ENCODE measurements around the gene DAAM1.

Gene DAAM1

GRCh38 chr14:59337141-59337611, 148.7 kb downstream of the DAAM1 start:
- DNase-seq (ENCODE audit: low read depth): peak; percentile 63
- TF ChIP-seq CTCF (IDR thresholded peaks at IDR 0.05; ENCODE audit: insufficient read depth, low read depth, low read length, missing control alignments): no peak
- no peak overlapping the region for H3K4me3 ChIP-seq (ENCODE audit: low read length)

- DNase-seq (ENCODE audit: low read depth): no peak
- TF ChIP-seq CTCF (IDR thresholded peaks at IDR 0.05; ENCODE audit: insufficient read depth, low read depth, low read length, missing control alignments): no peak
- no peak overlapping the region for H3K4me3 ChIP-seq (ENCODE audit: low read length)
Observed at GRCh38 chr14:59338761-59339160, 150.3 kb downstream of the DAAM1 start.

- H3K4me3 ChIP-seq (ENCODE audit: low read length): no peak overlapping the region
- no peak for TF ChIP-seq CTCF (IDR thresholded peaks at IDR 0.05; ENCODE audit: insufficient read depth, low read depth, low read length, missing control alignments)
- DNase-seq (ENCODE audit: low read depth): no peak
Observed at GRCh38 chr14:59339524-59340330, 151.3 kb downstream of the DAAM1 start.

GRCh38 chr14:59341858-59342477, 153.5 kb downstream of the DAAM1 start:
- no peak for DNase-seq (ENCODE audit: low read depth)
- no peak overlapping the region for H3K4me3 ChIP-seq (ENCODE audit: low read length)
- TF ChIP-seq CTCF (IDR thresholded peaks at IDR 0.05; ENCODE audit: insufficient read depth, low read depth, low read length, missing control alignments): no peak

GRCh38 chr14:59342516-59343484, 154.3 kb downstream of the DAAM1 start:
- H3K4me3 ChIP-seq (ENCODE audit: low read length): no peak overlapping the region
- no peak for DNase-seq (ENCODE audit: low read depth)
- no peak for TF ChIP-seq CTCF (IDR thresholded peaks at IDR 0.05; ENCODE audit: insufficient read depth, low read depth, low read length, missing control alignments)

- peak; percentile 13 for DNase-seq (ENCODE audit: low read depth)
- TF ChIP-seq CTCF (IDR thresholded peaks at IDR 0.05; ENCODE audit: insufficient read depth, low read depth, low read length, missing control alignments): no peak
- H3K4me3 ChIP-seq (ENCODE audit: low read length): no peak overlapping the region
Observed at GRCh38 chr14:59343585-59343984, 155.1 kb downstream of the DAAM1 start.
